ENCODE data around the gene COQ5.

DNA sequence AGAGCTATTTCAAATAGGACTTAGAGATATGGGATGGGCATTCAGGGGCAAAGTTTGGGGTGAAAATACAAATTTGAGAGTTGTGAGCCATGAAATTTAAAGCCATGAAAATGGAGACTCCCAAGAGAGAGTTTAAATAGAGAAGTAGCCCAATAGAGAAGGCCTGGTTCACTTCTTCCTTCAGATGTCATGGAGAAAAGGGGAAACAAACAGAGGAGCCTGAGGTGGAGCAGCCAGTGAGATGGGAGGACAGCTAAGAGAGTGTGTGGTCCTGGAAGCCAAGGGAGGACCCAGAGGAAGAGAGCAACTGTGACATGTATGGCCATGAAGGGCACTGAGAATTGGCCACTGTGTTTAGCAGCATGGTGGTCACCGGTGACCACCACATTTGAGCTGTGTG, 45.3 kb downstream of the COQ5 start:
- TF ChIP-seq YY1 (IDR thresholded peaks at IDR 0.05; ENCODE audit: insufficient read depth, insufficient read length): no peak
- TF ChIP-seq ZNF274 (IDR thresholded peaks at IDR 0.05; ENCODE audit: low read depth, low read length): no peak

Measured in NT2/D1 (cell line).